Liver (tissue), 3 donors: ENCODE measurements around the gene ERCC6L2.

Source experiments
- CTCF ChIP-seq: fragments of 150-350 bp; IDR thresholded peaks from 2 replicates; pipeline ENCODE4 v1.5.1; 2017; ENCODE audit warnings: improper control_type of control experiment, low read depth, low read length; ENCODE audit not compliant: missing input control
- EGR1 ChIP-seq, 2 donors: IDR thresholded peaks; 2 replicates each; pipeline ENCODE4 v1.6.1; 2016 to 2018; ENCODE audit warnings: antibody characterized with exemption in 2 of 2, low read depth in 2 of 2
- GABPA ChIP-seq, 2 donors: IDR thresholded peaks in 1 of 2; conservative IDR thresholded peaks in 1 of 2; 2 replicates each; pipeline ENCODE4 v1.6.1; 2016; ENCODE audit warnings: antibody characterized with exemption in 2 of 2, mild to moderate bottlenecking in 1 of 2, moderate library complexity in 1 of 2
- HNF4A ChIP-seq, 2 donors: conservative IDR thresholded peaks; 2 replicates each; pipeline ENCODE4 v1.6.1; 2016; ENCODE audit warnings: antibody characterized with exemption in 2 of 2, mild to moderate bottlenecking in 2 of 2
- HNF4G ChIP-seq: IDR thresholded peaks from 2 replicates; pipeline ENCODE4 v1.6.1; 2016; ENCODE audit warnings: antibody characterized with exemption
- JUND ChIP-seq, 2 donors: IDR thresholded peaks; 2 replicates each; pipeline ENCODE4 v1.6.1; 2016; ENCODE audit warnings: antibody characterized with exemption in 2 of 2
- RXRA ChIP-seq, 2 donors: IDR thresholded peaks; 2 replicates each; pipeline ENCODE4 v1.6.1; 2017 to 2018; ENCODE audit warnings: antibody characterized with exemption in 2 of 2, mild to moderate bottlenecking in 1 of 2
- ZBTB33 ChIP-seq: IDR thresholded peaks from 2 replicates; pipeline ENCODE4 v1.6.1; 2016; ENCODE audit warnings: antibody characterized with exemption
- TF ChIP-seq, protein P1 (sequence below): IDR thresholded peaks from 2 replicates; pipeline ENCODE4 v1.6.1; 2016; ENCODE audit warnings: antibody characterized with exemption, mild to moderate bottlenecking
- donor health status: healthy.
- donor health status: healthy.

DNA sequence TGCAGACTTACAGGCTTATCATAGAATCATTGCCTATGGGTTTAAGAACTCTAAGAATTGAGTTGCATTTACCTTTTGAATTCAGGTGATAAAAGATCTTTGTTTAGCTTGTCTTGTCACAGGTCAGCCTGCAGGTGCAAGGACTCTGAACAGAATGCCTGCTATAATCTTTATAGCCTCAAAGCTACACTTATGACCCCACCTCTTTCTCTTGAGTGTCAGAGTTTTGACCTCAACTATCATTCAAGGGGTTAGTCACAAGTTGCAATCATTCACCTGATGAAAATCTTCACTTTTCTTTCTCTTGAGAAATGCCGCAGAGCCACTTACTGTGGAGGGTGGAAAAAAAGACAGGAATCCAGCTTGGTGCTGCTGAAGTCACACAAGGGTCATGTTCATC is 49.5 kb downstream of the ERCC6L2 start:
- TF ChIP-seq GABPA (IDR thresholded peaks at IDR 0.05 in 1 of 2, conservative IDR thresholded peaks at IDR 0.05 in 1 of 2) (no peak), CTCF (no peak), ZBTB33 (no peak), RXRA (IDR thresholded peaks at IDR 0.05) (no peak), EGR1 (IDR thresholded peaks at IDR 0.05; ENCODE audit: low read depth in 2 of 2) (no peak), HNF4A (conservative IDR thresholded peaks at IDR 0.05) (no peak), HNF4G (no peak), JUND (IDR thresholded peaks at IDR 0.05) (no peak)
- TF ChIP-seq, protein P1, sequence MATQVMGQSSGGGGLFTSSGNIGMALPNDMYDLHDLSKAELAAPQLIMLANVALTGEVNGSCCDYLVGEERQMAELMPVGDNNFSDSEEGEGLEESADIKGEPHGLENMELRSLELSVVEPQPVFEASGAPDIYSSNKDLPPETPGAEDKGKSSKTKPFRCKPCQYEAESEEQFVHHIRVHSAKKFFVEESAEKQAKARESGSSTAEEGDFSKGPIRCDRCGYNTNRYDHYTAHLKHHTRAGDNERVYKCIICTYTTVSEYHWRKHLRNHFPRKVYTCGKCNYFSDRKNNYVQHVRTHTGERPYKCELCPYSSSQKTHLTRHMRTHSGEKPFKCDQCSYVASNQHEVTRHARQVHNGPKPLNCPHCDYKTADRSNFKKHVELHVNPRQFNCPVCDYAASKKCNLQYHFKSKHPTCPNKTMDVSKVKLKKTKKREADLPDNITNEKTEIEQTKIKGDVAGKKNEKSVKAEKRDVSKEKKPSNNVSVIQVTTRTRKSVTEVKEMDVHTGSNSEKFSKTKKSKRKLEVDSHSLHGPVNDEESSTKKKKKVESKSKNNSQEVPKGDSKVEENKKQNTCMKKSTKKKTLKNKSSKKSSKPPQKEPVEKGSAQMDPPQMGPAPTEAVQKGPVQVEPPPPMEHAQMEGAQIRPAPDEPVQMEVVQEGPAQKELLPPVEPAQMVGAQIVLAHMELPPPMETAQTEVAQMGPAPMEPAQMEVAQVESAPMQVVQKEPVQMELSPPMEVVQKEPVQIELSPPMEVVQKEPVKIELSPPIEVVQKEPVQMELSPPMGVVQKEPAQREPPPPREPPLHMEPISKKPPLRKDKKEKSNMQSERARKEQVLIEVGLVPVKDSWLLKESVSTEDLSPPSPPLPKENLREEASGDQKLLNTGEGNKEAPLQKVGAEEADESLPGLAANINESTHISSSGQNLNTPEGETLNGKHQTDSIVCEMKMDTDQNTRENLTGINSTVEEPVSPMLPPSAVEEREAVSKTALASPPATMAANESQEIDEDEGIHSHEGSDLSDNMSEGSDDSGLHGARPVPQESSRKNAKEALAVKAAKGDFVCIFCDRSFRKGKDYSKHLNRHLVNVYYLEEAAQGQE, result no peak
